GM18520 (cell line): ENCODE measurements around the gene HEPH.
"Not testable (repeated sequence)": the region's sequence is repeated elsewhere in the genome, so short reads cannot be mapped to it uniquely, and the experiment has no call there.

ENCODE experiments used
- ATAC-seq: cut with Tn5 transposase; IDR thresholded peaks from one replicate; pipeline ENCODE4 v1.9.1; 2021; ENCODE audit not compliant: unreplicated experiment

The HEPH gene

GRCh38 chrX:66163849-66164411 is at the start of gene HEPH:
HEPH (plus strand) TSS chrX:66164247; CDS start chrX:66170571, 6,324 bp downstream.
- ATAC-seq, result peak; percentile 52

GRCh38 chrX:66118722-66119121 is 45.3 kb upstream of the HEPH start:
- not testable (repeated sequence) for ATAC-seq

- ATAC-seq, result not testable (repeated sequence)
Measured at GRCh38 chrX:66121354-66121753, 42.7 kb upstream of the HEPH start.

GRCh38 chrX:66126662-66127061 is 37.4 kb upstream of the HEPH start:
- no peak for ATAC-seq

- no peak for ATAC-seq
Measured at GRCh38 chrX:66130469-66130868, 33.6 kb upstream of the HEPH start.

- not testable (repeated sequence) for ATAC-seq
Measured at GRCh38 chrX:66135284-66135683, 28.8 kb upstream of the HEPH start.

- ATAC-seq, result no peak
Measured at GRCh38 chrX:66142351-66142750, 21.7 kb upstream of the HEPH start.

- ATAC-seq, result no peak
Measured at GRCh38 chrX:66144258-66144657, 19.8 kb upstream of the HEPH start.

- ATAC-seq, result no peak
Measured at GRCh38 chrX:66149519-66149918, 14.5 kb upstream of the HEPH start.

- ATAC-seq, result no peak
Measured at GRCh38 chrX:66150163-66150562, 13.9 kb upstream of the HEPH start.

- no peak for ATAC-seq
Measured at GRCh38 chrX:66162331-66162822, 1.7 kb upstream of the HEPH start.

- ATAC-seq, result peak; percentile 46
Measured at GRCh38 chrX:66163447-66163846, 600 bp upstream of the HEPH start.

- no peak for ATAC-seq
Measured at GRCh38 chrX:66164470-66164869, 423 bp downstream of the HEPH start.

GRCh38 chrX:66164931-66165330 is 884 bp downstream of the HEPH start:
- no peak for ATAC-seq

GRCh38 chrX:66166671-66167070 is 2.6 kb downstream of the HEPH start:
- ATAC-seq, result no peak

- ATAC-seq, result no peak
Measured at GRCh38 chrX:66167431-66167830, 3.4 kb downstream of the HEPH start.

GRCh38 chrX:66176134-66176533 is 12.1 kb downstream of the HEPH start:
- ATAC-seq, result no peak

GRCh38 chrX:66191563-66191962 is 27.5 kb downstream of the HEPH start:
- no peak for ATAC-seq

- no peak for ATAC-seq
Measured at GRCh38 chrX:66193821-66194220, 29.8 kb downstream of the HEPH start.

GRCh38 chrX:66200050-66200664 is 36.1 kb downstream of the HEPH start:
- peak; percentile 85 for ATAC-seq

- no peak for ATAC-seq
Measured at GRCh38 chrX:66200855-66201795, 37.1 kb downstream of the HEPH start.

GRCh38 chrX:66203114-66203513 is 39.1 kb downstream of the HEPH start:
- ATAC-seq, result no peak
